ENCODE results near the gene EFCAB5.

DNA sequence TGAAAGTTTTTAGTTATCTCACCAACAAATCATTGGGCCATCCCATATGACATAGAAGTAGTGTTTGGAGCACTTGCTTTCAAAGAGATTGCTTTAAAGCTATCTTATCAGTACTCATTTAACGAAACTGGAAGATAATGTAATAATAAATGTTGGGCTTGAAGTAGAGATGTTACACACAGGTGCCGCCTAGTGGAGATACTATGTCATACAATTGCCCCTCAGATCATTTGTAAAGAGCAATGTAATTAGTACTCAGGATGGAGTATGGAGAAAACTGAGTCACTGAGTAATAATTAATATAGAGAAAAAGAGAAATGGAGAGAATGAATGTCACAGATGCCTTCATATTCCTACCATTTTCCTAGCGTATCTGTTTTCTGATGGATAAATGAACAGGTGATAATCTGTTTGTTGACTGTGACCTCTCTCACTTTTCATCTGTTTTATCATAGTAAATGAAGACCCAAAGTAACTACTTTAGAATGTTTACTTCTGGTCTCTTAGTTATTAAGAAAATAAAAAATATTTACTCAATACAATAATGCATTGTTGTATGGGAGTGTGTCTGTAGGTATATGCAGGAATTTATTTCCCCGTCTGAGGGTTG lies 80.4 kb downstream of the EFCAB5 start:
- TF ChIP-seq, protein P1, sequence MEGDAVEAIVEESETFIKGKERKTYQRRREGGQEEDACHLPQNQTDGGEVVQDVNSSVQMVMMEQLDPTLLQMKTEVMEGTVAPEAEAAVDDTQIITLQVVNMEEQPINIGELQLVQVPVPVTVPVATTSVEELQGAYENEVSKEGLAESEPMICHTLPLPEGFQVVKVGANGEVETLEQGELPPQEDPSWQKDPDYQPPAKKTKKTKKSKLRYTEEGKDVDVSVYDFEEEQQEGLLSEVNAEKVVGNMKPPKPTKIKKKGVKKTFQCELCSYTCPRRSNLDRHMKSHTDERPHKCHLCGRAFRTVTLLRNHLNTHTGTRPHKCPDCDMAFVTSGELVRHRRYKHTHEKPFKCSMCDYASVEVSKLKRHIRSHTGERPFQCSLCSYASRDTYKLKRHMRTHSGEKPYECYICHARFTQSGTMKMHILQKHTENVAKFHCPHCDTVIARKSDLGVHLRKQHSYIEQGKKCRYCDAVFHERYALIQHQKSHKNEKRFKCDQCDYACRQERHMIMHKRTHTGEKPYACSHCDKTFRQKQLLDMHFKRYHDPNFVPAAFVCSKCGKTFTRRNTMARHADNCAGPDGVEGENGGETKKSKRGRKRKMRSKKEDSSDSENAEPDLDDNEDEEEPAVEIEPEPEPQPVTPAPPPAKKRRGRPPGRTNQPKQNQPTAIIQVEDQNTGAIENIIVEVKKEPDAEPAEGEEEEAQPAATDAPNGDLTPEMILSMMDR (IDR thresholded peaks at IDR 0.05): peak; percentile 91
- no peak for TF ChIP-seq EZH2 (IDR thresholded peaks at IDR 0.05; ENCODE audit: borderline replicate concordance, insufficient read depth, low read depth, low read length, poor library complexity, severe bottlenecking)
